Central memory CD8-positive, alpha-beta T cell (primary cell): ENCODE data around the gene SNED1.

Experiments
- ATAC-seq: fragments of 150-1000 bp; cut with Tn5 transposase; replicated peaks from 2 replicates; pipeline ENCODE4 v1.10.0; 2022; ENCODE audit warnings: mild to moderate bottlenecking, moderate FRiP score, moderate number of reproducible peaks; ENCODE audit not compliant: poor library complexity, severe bottlenecking; ENCODE audit errors: extremely low read depth
- DNase-seq, 2 donors: peaks; one replicate each; pipeline ENCODE4 v3.0.0; 2021; ENCODE audit warnings: low spot score in 2 of 2
- H3K27ac Mint-ChIP-seq: one replicate; pipeline ENCODE4 v1.8.0; 2022; ENCODE audit warnings: low read depth, mild to moderate bottlenecking, moderate library complexity, mixed read lengths
- H3K27me3 Mint-ChIP-seq: one replicate; pipeline ENCODE4 v1.8.0; 2022; ENCODE audit warnings: mixed read lengths
- H3K36me3 Mint-ChIP-seq: one replicate; pipeline ENCODE4 v1.8.0; 2022; ENCODE audit warnings: mild to moderate bottlenecking, moderate library complexity, mixed read lengths; ENCODE audit not compliant: insufficient read depth
- H3K4me1 Mint-ChIP-seq: one replicate; pipeline ENCODE4 v1.8.0; 2022; ENCODE audit warnings: mixed read lengths
- H3K4me3 Mint-ChIP-seq: one replicate; pipeline ENCODE4 v1.8.0; 2022; ENCODE audit warnings: mild to moderate bottlenecking, moderate library complexity, mixed read lengths
- H3K9me3 Mint-ChIP-seq: one replicate; pipeline ENCODE4 v1.8.0; 2022; ENCODE audit warnings: mixed read lengths

SNED1 gene

DNA sequence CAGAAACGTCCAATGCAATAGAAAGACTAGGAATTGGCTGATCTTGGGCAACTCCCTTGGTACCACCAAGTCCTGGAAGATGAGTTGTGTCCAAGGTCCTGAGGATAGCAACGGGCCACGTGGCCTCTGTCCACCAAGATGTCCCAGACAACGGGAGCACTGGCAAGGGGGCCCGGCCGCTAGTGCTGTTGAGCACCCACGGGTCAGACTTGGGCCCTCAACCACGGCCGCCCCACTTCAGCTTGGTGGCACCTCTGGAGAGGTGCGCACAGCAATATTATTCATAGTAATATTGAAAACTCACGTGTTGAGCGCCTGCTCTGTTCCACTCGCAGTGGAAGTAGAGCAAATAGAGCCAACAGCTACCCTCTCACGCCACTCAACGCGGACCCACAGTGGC lies 131.9 kb downstream of the SNED1 start:
- Mint-ChIP-seq H3K36me3 (peaks cover 8% of the 10 kb centered on the region), H3K4me3 (no peak overlapping the region), H3K9me3 (no peaks in the 10 kb centered on the region), H3K27me3 (no peaks in the 10 kb centered on the region), H3K27ac (no peak overlapping the region), H3K4me1 (peaks cover 20% of the 10 kb centered on the region)
- DNase-seq (no peak), ATAC-seq (no peak)

GRCh38 chr2:241131531-241131930 lies 133.1 kb downstream of the SNED1 start:
- ATAC-seq = no peak
- no peaks in the 10 kb centered on the region for H3K9me3 Mint-ChIP-seq

GRCh38 chr2:241132538-241133435 lies 134.4 kb downstream of the SNED1 start:
- peak overlapping the region; percentile 23 for H3K27ac Mint-ChIP-seq
- DNase-seq (no peak), ATAC-seq (no peak)
- peaks cover 6% of the 10 kb centered on the region for H3K36me3 Mint-ChIP-seq
- peaks cover 13% of the 10 kb centered on the region for H3K4me1 Mint-ChIP-seq
- H3K9me3 Mint-ChIP-seq = no peaks in the 10 kb centered on the region
- no peak overlapping the region for H3K4me3 Mint-ChIP-seq
- H3K27me3 Mint-ChIP-seq = no peaks in the 10 kb centered on the region

More at GRCh38 chr2:241131531-241131930, 133.1 kb downstream of the SNED1 start:
- Mint-ChIP-seq H3K4me1 (peaks cover 20% of the 10 kb centered on the region), H3K4me3 (no peak overlapping the region), H3K36me3 (peaks cover 8% of the 10 kb centered on the region), H3K27ac (no peak overlapping the region), H3K27me3 (no peaks in the 10 kb centered on the region)
- DNase-seq = no peak

- Mint-ChIP-seq H3K4me3 (no peak overlapping the region), H3K4me1 (peaks cover 6% of the 10 kb centered on the region), H3K36me3 (peaks cover 4% of the 10 kb centered on the region), H3K27ac (peak overlapping the region; percentile 23), H3K27me3 (no peaks in the 10 kb centered on the region), H3K9me3 (no peaks in the 10 kb centered on the region)
- DNase-seq (no peak), ATAC-seq (no peak)
Observed at GRCh38 chr2:241133436-241133820, 135.0 kb downstream of the SNED1 start.

DNA sequence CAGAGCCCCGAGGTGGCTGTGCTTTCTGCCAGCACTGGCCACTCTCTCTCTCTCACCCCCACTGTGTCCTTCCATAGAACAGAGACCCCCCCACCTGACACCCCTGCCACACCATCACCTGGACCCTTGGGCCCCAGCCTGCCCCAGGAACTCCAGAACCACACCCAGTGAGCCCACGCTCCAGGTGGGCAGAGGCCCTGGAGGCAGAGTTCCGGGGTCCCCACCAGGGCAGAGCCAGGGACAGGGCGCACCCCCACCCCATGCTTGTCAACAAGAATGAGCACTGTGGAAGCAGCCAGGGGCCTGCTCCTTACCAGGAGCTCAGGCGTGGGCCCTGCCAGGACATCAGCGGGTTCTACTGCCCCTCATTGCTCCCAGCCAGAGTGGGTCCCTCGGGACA lies 136.3 kb downstream of the SNED1 start:
- Mint-ChIP-seq H3K36me3 (peaks cover 4% of the 10 kb centered on the region), H3K4me1 (no peaks in the 10 kb centered on the region), H3K4me3 (no peak overlapping the region), H3K27ac (no peak overlapping the region), H3K9me3 (no peaks in the 10 kb centered on the region), H3K27me3 (no peaks in the 10 kb centered on the region)
- no peak for ATAC-seq
- no peak for DNase-seq

GRCh38 chr2:241135737-241136136 lies 137.3 kb downstream of the SNED1 start:
- no peak overlapping the region for H3K4me3 Mint-ChIP-seq
- H3K9me3 Mint-ChIP-seq = no peaks in the 10 kb centered on the region
- no peaks in the 10 kb centered on the region for H3K4me1 Mint-ChIP-seq
- peaks cover 4% of the 10 kb centered on the region for H3K36me3 Mint-ChIP-seq
- no peaks in the 10 kb centered on the region for H3K27me3 Mint-ChIP-seq
- no peak overlapping the region for H3K27ac Mint-ChIP-seq
- ATAC-seq = no peak
- no peak for DNase-seq

DNA sequence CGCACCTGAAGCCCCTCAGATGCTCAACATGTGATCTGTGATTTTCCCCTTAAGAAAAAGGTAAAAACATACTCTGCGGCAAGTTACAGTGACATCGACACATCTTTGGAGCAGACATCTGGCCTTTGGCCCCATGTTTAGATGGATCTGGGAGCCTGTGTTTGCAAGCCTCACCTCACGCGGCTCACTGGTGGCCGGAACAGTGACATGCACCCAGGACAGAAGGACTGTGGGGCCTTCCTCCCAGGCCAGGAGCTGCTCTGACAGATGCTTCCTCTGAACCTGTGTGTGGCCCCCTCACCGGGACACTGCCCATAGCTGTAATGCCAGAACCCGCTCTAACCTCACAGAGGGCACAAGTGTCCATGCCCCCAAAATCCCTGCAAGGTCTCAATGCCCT lies 137.8 kb downstream of the SNED1 start:
- Mint-ChIP-seq H3K4me3 (no peak overlapping the region), H3K27me3 (no peaks in the 10 kb centered on the region), H3K4me1 (no peaks in the 10 kb centered on the region), H3K27ac (no peak overlapping the region), H3K9me3 (no peaks in the 10 kb centered on the region), H3K36me3 (peaks cover 4% of the 10 kb centered on the region)
- DNase-seq = no peak
- ATAC-seq = no peak

DNA sequence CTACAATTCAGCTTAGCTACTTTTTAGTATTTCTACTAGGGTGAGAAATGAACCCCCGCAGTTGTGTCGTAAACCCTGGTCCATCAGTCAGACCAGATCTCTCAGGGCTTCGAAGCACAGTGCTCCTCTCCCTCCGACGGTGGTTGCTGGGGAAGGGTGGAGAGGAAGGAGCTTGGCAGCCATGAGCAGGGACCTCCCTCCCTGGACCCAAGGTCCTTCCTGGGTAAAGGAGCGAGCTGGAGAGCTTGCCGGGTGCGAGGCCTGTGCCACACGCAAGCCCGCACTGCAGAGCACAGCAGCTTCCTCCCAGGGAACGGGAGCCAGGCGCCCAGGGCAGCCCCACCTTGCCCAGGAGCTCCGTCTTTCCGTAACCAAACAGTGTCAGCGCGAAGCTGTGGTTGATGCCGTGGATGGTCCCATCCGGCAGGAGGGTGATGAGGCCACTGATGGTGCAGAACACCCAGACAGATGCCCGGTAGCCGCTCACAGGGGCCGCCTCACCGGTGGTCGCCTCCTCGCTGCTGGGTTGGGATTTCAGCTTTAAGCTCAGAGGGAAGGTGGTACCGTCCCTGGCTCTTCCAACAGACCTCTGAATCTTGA lies 138.3 kb downstream of the SNED1 start:
- Mint-ChIP-seq H3K36me3 (peaks cover 1% of the 10 kb centered on the region), H3K27ac (no peak overlapping the region), H3K9me3 (no peaks in the 10 kb centered on the region), H3K4me3 (no peak overlapping the region), H3K4me1 (peaks cover 4% of the 10 kb centered on the region), H3K27me3 (no peaks in the 10 kb centered on the region)
- no peak for DNase-seq
- ATAC-seq = no peak

DNA sequence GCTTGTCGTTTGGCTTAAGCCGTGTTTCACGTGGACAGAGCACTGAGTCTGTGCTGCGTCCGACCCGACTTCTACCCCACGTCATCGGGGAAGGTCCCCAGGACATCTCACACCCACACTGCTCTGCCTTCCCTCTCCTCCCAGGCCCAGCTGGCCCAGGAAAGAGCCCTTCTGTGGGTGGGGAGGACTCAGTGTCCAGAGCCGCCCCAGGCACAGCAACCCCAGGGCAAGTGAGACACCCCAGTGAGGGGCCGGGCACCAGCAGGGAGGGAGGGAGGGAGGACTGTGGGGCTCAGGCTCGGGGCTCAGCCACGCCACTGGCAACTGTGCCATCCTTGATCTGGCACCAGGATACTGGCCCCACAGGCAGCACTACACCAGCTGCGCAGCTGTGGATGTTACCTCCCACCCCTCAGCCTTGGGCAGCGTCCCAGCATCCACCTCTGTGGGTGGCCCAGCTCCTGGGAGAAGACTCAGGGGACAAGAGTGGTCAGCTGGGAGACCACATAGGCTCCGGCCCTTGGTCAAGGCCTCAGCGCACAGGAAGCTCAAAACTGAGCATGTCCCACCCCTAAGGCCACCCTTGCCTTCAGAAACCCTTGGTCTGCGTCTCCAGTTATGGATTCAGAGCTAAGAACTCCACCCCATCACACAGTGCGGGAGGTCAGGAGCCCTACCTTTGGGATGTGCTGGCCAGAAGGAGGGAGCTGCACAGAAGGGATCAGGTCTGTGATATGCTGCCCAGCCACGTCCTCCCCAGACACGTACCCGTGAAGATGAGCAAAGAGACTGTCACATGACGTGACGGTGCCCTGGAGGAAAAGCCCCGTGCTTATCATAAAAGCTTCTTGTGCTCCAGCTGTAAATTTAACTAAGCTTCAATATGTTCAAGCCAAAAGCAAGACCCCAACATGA lies 139.1 kb downstream of the SNED1 start:
- H3K9me3 Mint-ChIP-seq = no peaks in the 10 kb centered on the region
- H3K36me3 Mint-ChIP-seq = peaks cover 1% of the 10 kb centered on the region
- no peaks in the 10 kb centered on the region for H3K27me3 Mint-ChIP-seq
- peaks cover 10% of the 10 kb centered on the region for H3K4me1 Mint-ChIP-seq
- no peak overlapping the region for H3K27ac Mint-ChIP-seq
- ATAC-seq = no peak
- DNase-seq = no peak
- no peak overlapping the region for H3K4me3 Mint-ChIP-seq

- no peak overlapping the region for H3K4me3 Mint-ChIP-seq
- peaks cover 10% of the 10 kb centered on the region for H3K4me1 Mint-ChIP-seq
- peaks cover 2% of the 10 kb centered on the region for H3K36me3 Mint-ChIP-seq
- no peak overlapping the region for H3K27ac Mint-ChIP-seq
- no peak for DNase-seq
- H3K9me3 Mint-ChIP-seq = no peaks in the 10 kb centered on the region
- ATAC-seq = no peak
- no peaks in the 10 kb centered on the region for H3K27me3 Mint-ChIP-seq
Observed at GRCh38 chr2:241138471-241138870, 140.1 kb downstream of the SNED1 start.

- H3K4me3 Mint-ChIP-seq = no peak overlapping the region
- ATAC-seq = no peak
- no peaks in the 10 kb centered on the region for H3K9me3 Mint-ChIP-seq
- peaks cover 10% of the 10 kb centered on the region for H3K4me1 Mint-ChIP-seq
- no peak for DNase-seq
- peaks cover 4% of the 10 kb centered on the region for H3K36me3 Mint-ChIP-seq
- H3K27me3 Mint-ChIP-seq = no peaks in the 10 kb centered on the region
- H3K27ac Mint-ChIP-seq = no peak overlapping the region
Observed at GRCh38 chr2:241139531-241140444, 141.4 kb downstream of the SNED1 start.

- Mint-ChIP-seq H3K27me3 (no peaks in the 10 kb centered on the region), H3K4me3 (no peak overlapping the region), H3K27ac (no peak overlapping the region), H3K36me3 (peaks cover 6% of the 10 kb centered on the region), H3K4me1 (peaks cover 10% of the 10 kb centered on the region), H3K9me3 (no peaks in the 10 kb centered on the region)
- DNase-seq (no peak), ATAC-seq (no peak)
Observed at GRCh38 chr2:241140445-241140840, 142.0 kb downstream of the SNED1 start.
